Measurements from ENCODE around the gene TBX5. TPM values are rescaled to one million over a fixed set of nuclear protein-coding genes. Genes with fewer than 3 reads are reported as not detected.
A peak's percentile ranks its signal among the peaks of the same experiment; 100 is the strongest.

The TBX5 gene
- total and polyA plus RNA-seq, 7 experiments from 2014 or later: not detected

DNA sequence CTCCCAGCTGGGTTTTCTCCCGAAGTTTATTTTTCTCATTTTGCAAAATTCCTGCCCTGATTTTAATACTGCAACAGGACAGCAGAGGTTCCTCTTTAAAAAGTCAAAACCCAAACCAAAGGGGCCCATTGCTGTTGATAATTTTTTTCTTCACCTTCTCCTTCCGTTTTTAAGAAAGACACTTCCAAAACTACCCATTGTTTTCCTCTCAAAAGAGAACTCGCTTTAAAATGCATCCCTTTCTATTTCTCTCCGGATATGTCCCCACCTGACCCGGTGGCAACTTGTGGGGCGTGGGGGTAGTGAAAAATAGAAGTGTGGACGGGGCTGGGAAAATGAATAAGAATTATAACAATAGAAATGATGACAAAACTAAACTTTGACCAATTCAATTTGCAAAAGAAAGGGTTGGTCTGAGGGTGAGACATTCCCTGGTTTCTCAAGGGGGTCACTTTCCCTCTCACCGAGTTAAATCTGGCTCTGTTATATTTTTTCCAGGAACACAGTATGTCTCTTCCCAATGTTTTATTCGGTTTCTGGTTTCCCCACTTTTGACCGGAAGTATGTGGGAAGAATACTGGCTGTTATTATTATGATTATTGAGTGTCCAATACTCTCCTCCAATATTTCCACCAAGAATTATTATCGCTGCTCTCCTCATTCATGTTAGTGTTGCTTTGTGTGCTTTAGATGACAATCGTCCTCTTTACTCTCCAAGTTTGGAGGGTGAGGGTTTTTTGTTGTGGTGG, 4.1 kb upstream of the TBX5 start:
- DNase-seq (no peak), ATAC-seq (no peak)
- Mint-ChIP-seq H3K36me3 (peaks cover 0 to 13% (median 0%) of the 10 kb centered on the region in 5 donors), H3K27me3 (peaks cover 80 to 95% (median 88%) of the 10 kb centered on the region in 5 donors), H3K4me1 (peaks cover 5 to 23% (median 19%) of the 10 kb centered on the region in 7 donors), H3K27ac (peak overlapping the region in 1 of 9 donors; percentile 74), H3K4me3 (peak overlapping the region in 8 of 10 donors; percentile 23 to 71 (median 48)), H3K9me3 (peaks cover 0 to 8% (median 3%) of the 10 kb centered on the region in 11 donors)
- Histone ChIP-seq H3K27me3 (ENCODE audit: control insufficient read depth in 2 of 2, insufficient read depth in 2 of 2, low read length in 2 of 2) (peaks cover 0 to 15% of the 10 kb centered on the region in 2 donors), H3K36me3 (ENCODE audit: control insufficient read depth in 2 of 3, insufficient read depth in 3 of 3, low read length in 3 of 3) (no peaks in the 10 kb centered on the region), H3K27ac (ENCODE audit: low read depth, low read length) (no peak overlapping the region), H3K4me3 (ENCODE audit: low read length) (no peak overlapping the region), H3K9me3 (ENCODE audit: control insufficient read depth in 2 of 3, low read length in 3 of 3) (no peaks in the 10 kb centered on the region), H3K4me1 (ENCODE audit: control insufficient read depth in 2 of 2, insufficient read depth in 2 of 2, low read length in 2 of 2) (no peaks in the 10 kb centered on the region)
- CTCF ChIA-PET: no interaction called here
- POLR2A ChIA-PET: no interaction called here
- intact Hi-C loops (cut with micrococcal nuclease): no loop called here

DNA sequence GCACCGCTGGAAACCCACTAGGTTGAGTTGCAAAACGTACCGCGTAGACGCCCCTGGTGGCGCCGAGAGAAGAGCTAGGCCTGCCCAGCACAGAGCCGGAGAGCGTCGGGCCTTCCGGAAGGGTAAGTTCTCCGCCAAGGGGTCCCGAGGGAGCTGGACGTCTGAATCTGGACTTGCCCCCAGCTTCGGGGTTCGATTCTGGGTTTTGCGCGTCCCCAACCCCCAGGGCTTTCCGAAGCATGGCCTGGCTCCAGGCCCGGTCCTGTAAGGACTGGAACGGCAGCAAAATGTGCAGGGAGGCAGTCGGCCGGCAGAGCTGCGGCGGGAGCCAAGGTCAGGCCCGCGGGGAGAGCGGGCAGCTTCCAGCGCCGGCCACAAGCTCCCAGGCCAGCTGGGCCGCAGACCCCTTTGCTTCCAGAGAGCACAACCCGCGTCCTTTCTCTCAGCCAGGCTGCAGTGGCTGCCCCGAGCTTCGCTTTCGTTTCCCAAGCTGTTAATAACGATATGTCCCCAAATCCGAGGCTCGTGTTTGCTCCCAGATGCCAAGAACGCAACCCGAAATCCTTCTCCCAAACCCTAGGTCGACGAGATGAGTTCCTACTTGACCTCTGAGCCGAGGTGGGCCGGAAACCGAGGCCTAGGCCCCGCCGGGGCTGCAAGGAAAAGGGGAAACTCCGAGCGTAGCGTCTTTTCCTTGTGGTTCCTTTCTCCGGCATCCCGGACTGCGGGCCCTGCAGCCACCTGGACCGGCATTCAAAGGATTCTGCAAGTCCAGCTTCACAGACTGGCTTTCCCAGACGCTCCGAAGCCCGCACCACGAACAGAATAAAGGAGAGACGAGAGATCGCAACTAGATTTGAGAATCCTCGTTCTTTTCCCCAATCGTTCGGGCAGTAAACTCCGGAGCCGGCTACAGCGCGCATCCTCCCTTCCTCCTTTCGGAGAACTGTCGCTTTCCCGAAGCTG, 3.2 kb upstream of the TBX5 start:
- CTCF ChIA-PET: no interaction called here
- peak overlapping the region in 9 of 10 donors; percentile 8 to 71 (median 47) for H3K4me3 Mint-ChIP-seq

DNA sequence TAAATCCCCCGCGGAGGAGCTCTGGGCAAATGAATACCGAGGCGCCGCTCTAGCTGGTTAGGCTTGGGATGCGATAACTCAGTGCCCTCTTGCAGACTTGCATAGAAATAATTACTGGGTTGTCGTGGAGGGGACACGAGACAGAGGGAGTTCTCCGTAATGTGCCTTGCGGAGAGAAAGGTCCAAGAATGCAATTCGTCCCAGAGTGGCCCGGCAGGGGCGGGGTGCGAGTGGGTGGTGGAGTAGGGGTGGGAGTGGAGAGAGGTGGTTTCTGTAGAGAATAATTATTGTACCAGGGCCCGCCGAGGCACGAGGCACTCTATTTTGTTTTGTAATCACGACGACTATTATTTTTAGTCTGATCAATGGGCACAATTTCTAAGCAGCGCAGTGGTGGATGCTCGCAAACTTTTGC, 2.5 kb upstream of the TBX5 start:
- H3K4me1 ChIP-seq (ENCODE audit: control insufficient read depth in 2 of 2, insufficient read depth in 2 of 2, low read length in 2 of 2): no peaks in the 10 kb centered on the region
- no peak for DNase-seq
- peaks cover 0 to 8% (median 3%) of the 10 kb centered on the region in 11 donors for H3K9me3 Mint-ChIP-seq
- H3K4me3 ChIP-seq (ENCODE audit: low read length): no peak overlapping the region
- H3K36me3 ChIP-seq (ENCODE audit: control insufficient read depth in 2 of 3, insufficient read depth in 3 of 3, low read length in 3 of 3): no peaks in the 10 kb centered on the region
- no peaks in the 10 kb centered on the region for H3K9me3 ChIP-seq (ENCODE audit: control insufficient read depth in 2 of 3, low read length in 3 of 3)
- intact Hi-C loops (cut with micrococcal nuclease): no loop called here
- ChIA-PET POLR2A (no interaction called here), CTCF (no interaction called here)
- no peak overlapping the region for H3K27ac ChIP-seq (ENCODE audit: low read depth, low read length)
- H3K27me3 ChIP-seq (ENCODE audit: control insufficient read depth in 2 of 2, insufficient read depth in 2 of 2, low read length in 2 of 2): peaks cover 0 to 15% of the 10 kb centered on the region in 2 donors
- ATAC-seq: no peak
- H3K36me3 Mint-ChIP-seq: peaks cover 0 to 9% (median 0%) of the 10 kb centered on the region in 5 donors
- H3K4me1 Mint-ChIP-seq: peaks cover 5 to 23% (median 19%) of the 10 kb centered on the region in 7 donors
- H3K4me3 Mint-ChIP-seq: peak overlapping the region in 6 of 10 donors; percentile 20 to 71 (median 36)
- H3K27ac Mint-ChIP-seq: peak overlapping the region in 1 of 9 donors; percentile 73
- H3K27me3 Mint-ChIP-seq: peaks cover 87 to 99% (median 91%) of the 10 kb centered on the region in 5 donors

More for the DNA sequence above, 3.2 kb upstream of the TBX5 start:
- Histone ChIP-seq H3K27me3 (ENCODE audit: control insufficient read depth in 2 of 2, insufficient read depth in 2 of 2, low read length in 2 of 2) (peaks cover 0 to 15% of the 10 kb centered on the region in 2 donors), H3K9me3 (ENCODE audit: control insufficient read depth in 2 of 3, low read length in 3 of 3) (no peaks in the 10 kb centered on the region), H3K4me1 (ENCODE audit: control insufficient read depth in 2 of 2, insufficient read depth in 2 of 2, low read length in 2 of 2) (no peaks in the 10 kb centered on the region), H3K36me3 (ENCODE audit: control insufficient read depth in 2 of 3, insufficient read depth in 3 of 3, low read length in 3 of 3) (no peaks in the 10 kb centered on the region), H3K4me3 (ENCODE audit: low read length) (no peak overlapping the region), H3K27ac (ENCODE audit: low read depth, low read length) (no peak overlapping the region)
- DNase-seq (no peak), ATAC-seq (no peak)
- Mint-ChIP-seq H3K4me1 (peaks cover 5 to 23% (median 19%) of the 10 kb centered on the region in 7 donors), H3K36me3 (peaks cover 0 to 9% (median 0%) of the 10 kb centered on the region in 5 donors), H3K27me3 (peaks cover 83 to 95% (median 90%) of the 10 kb centered on the region in 5 donors), H3K9me3 (peaks cover 0 to 8% (median 3%) of the 10 kb centered on the region in 11 donors), H3K27ac (peak overlapping the region in 1 of 9 donors; percentile 74)
- intact Hi-C loops (cut with micrococcal nuclease): no loop called here
- POLR2A ChIA-PET: no interaction called here

DNA sequence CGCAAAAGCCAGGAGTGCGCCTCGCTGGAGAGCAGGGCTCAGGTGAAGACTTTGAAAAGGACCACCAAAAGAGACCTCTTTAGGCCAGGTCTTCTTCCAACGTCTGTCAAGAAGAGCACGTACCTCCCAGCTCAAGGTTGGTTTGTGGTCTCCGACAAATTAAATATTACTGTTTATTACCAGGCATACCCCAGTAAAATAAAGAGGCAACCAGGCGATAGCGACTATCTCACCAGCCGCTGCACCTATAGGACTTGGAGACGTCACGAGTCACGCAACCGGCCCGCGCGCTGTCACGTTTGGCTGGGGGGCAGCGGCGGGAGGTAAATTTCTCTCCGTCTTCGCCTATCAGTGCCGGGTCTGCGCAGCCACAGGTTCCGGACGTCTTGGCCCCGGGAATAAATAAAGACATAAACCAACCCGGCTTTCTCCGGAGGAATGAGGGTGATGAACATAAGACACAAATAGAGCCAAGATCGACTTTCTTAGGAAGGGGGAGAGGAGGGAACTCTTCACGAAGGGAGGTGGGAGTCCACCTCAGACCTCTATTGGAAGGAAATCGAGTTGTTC, 2.0 kb upstream of the TBX5 start:
- ChIA-PET POLR2A (no interaction called here), CTCF (no interaction called here)
- Histone ChIP-seq H3K27me3 (ENCODE audit: control insufficient read depth in 2 of 2, insufficient read depth in 2 of 2, low read length in 2 of 2) (peaks cover 0 to 15% of the 10 kb centered on the region in 2 donors), H3K4me1 (ENCODE audit: control insufficient read depth in 2 of 2, insufficient read depth in 2 of 2, low read length in 2 of 2) (no peaks in the 10 kb centered on the region), H3K4me3 (ENCODE audit: low read length) (no peak overlapping the region), H3K36me3 (ENCODE audit: control insufficient read depth in 2 of 3, insufficient read depth in 3 of 3, low read length in 3 of 3) (no peaks in the 10 kb centered on the region), H3K9me3 (ENCODE audit: control insufficient read depth in 2 of 3, low read length in 3 of 3) (no peaks in the 10 kb centered on the region), H3K27ac (ENCODE audit: low read depth, low read length) (no peak overlapping the region)
- H3K4me3 Mint-ChIP-seq: peak overlapping the region in 5 of 10 donors; percentile 12 to 71 (median 44)
- H3K9me3 Mint-ChIP-seq: peaks cover 0 to 5% (median 2%) of the 10 kb centered on the region in 11 donors
- DNase-seq: no peak
- ATAC-seq: no peak
- H3K27me3 Mint-ChIP-seq: peaks cover 86 to 99% (median 91%) of the 10 kb centered on the region in 5 donors
- peaks cover 3 to 23% (median 19%) of the 10 kb centered on the region in 7 donors for H3K4me1 Mint-ChIP-seq
- peak overlapping the region in 1 of 9 donors; percentile 73 for H3K27ac Mint-ChIP-seq
- H3K36me3 Mint-ChIP-seq: peaks cover 0 to 9% (median under 1%) of the 10 kb centered on the region in 5 donors
- intact Hi-C loops (cut with micrococcal nuclease): no loop called here

DNA sequence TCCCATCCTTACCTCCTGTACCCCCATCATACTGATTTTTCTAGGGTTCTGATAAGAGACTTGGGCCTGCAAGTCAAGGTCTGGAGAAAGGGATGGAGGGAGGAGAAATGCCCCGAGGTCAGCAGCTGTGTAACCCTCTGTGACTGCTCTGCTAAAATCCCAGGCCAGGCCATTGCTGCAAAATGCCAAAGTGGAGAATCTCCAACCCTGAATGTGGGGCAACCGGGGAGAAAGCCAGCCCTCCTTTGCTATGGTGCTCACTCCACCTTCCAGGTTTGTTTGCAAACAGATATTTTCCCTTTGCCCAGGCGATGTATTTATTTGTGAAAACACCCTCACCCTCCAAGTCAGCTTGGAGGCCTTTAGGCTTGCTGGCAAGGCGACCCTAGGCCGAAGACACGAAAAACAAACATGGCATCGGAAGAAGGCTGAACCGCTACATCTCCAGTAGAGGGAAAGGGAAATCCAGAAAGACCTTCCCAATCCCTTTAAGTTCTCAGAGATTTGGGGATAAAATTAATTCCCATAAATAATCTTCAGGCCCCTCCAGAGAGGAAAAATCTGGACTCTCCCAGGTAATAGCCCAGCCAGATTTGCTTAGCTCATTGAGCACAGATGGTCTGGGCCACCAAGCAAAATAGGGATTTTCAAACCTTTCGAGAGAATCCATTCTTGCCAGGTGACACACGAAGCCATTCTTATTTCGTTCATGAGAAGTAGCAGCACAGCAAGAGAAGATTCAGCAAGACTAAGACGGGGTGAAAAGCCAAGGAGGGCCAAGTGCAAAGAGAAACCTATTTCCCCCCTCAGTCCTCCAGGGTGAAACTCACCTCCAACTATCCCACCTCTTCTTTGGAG, 1.3 kb upstream of the TBX5 start:
- peak overlapping the region in 2 of 10 donors; percentile 5 to 12 for H3K4me3 Mint-ChIP-seq

More for the DNA sequence above, 1.3 kb upstream of the TBX5 start:
- POLR2A ChIA-PET: no interaction called here
- Histone ChIP-seq H3K9me3 (ENCODE audit: control insufficient read depth in 2 of 3, low read length in 3 of 3) (no peaks in the 10 kb centered on the region), H3K36me3 (ENCODE audit: control insufficient read depth in 2 of 3, insufficient read depth in 3 of 3, low read length in 3 of 3) (no peaks in the 10 kb centered on the region), H3K27me3 (ENCODE audit: control insufficient read depth in 2 of 2, insufficient read depth in 2 of 2, low read length in 2 of 2) (peaks cover 0 to 15% of the 10 kb centered on the region in 2 donors), H3K4me3 (ENCODE audit: low read length) (no peak overlapping the region), H3K27ac (ENCODE audit: low read depth, low read length) (no peak overlapping the region), H3K4me1 (ENCODE audit: control insufficient read depth in 2 of 2, insufficient read depth in 2 of 2, low read length in 2 of 2) (no peaks in the 10 kb centered on the region)
- ATAC-seq (no peak), DNase-seq (no peak)
- intact Hi-C loops (cut with micrococcal nuclease): no loop called here
- Mint-ChIP-seq H3K27me3 (peaks cover 86 to 99% (median 92%) of the 10 kb centered on the region in 5 donors), H3K4me1 (peaks cover 3 to 23% (median 19%) of the 10 kb centered on the region in 7 donors), H3K9me3 (peaks cover 0 to 5% (median 2%) of the 10 kb centered on the region in 11 donors), H3K27ac (peak overlapping the region in 1 of 9 donors; percentile 55), H3K36me3 (peaks cover 0 to 9% (median 0%) of the 10 kb centered on the region in 5 donors)
- CTCF ChIA-PET: no interaction called here
